GM12878 (cell line): ENCODE data around the gene BCOR. TPM values are rescaled to one million over a fixed set of nuclear protein-coding genes. Genes with fewer than 3 reads are reported as not detected.

ENCODE experiments used
- ATAC-seq: fragments of 200-7000 bp; cut with Tn5 transposase; 3 replicates; pipeline ENCODE4 v1.9.1; 2020; ENCODE audit warnings: mild to moderate bottlenecking, moderate library complexity
- BruUV-seq: library from RNA; stranded (reverse); fragments of 400-500 nt; replicated peaks from 2 replicates; lab custom pipeline; 2021; lab: Mats Ljungman, UMichigan
- CTCF ChIA-PET: fragments of 300-600 bp; sonication (Branson Sonifier 250); formaldehyde crosslinking; extraction: SDS; loops from one replicate; lab custom pipeline; 2021; ENCODE audit warnings: inconsistent platforms; lab: Yijun Ruan, JAX
- POLR2A ChIA-PET: fragments of 350-600 bp; formaldehyde crosslinking; extraction: SDS; loops from one replicate; lab custom pipeline; 2021; ENCODE audit warnings: inconsistent platforms; lab: Charles Lee
- RAD21 ChIA-PET: fragments of 300-600 bp; sonication (Branson Sonifier 250); formaldehyde crosslinking; loops from one replicate; lab custom pipeline; 2023; ENCODE audit warnings: antibody characterized with exemption; ENCODE audit not compliant: unreplicated experiment; lab: Charles Lee
- SMC1A ChIA-PET: fragments of 300-600 bp; sonication (Branson Sonifier 250); formaldehyde crosslinking; loops from one replicate; lab custom pipeline; 2023; ENCODE audit not compliant: unreplicated experiment, uncharacterized antibody; lab: Charles Lee
- DNase-seq: peaks from one replicate; pipeline ENCODE4 v3.0.0-alpha.2; 2011; ENCODE audit warnings: low read depth, low spot score
- FAIRE-seq: peaks from 3 replicates; lab custom pipeline; 2011; peaks lifted over from hg19 to GRCh38; lab: Jason Lieb, UNC
- H2AFZ ChIP-seq: 2 replicates; pipeline ENCODE4 v1.6.0; 2011; ENCODE audit warnings: low read depth, low read length, control low read depth; ENCODE audit not compliant: control insufficient read depth
- H3K27ac ChIP-seq: 2 replicates; pipeline ENCODE4 v1.5.1; 2011; ENCODE audit warnings: control low read depth; ENCODE audit not compliant: control insufficient read depth, insufficient read depth
- H3K27me3 ChIP-seq, 2 experiments: replicated peaks in 1 of 2; 2 replicates each; pipeline versions ENCODE4 v1.6.0 to v1.6.1; 2011; ENCODE audit warnings: low read length in 1 of 2; ENCODE audit not compliant: control insufficient read depth in 2 of 2, insufficient read depth in 2 of 2
- H3K36me3 ChIP-seq, 2 experiments: 2 replicates each; pipeline ENCODE4 v1.5.1; 2011; ENCODE audit warnings: low read length in 1 of 2; ENCODE audit not compliant: control insufficient read depth in 2 of 2, insufficient read depth in 2 of 2
- H3K4me1 ChIP-seq: 2 replicates; pipeline ENCODE4 v1.6.1; 2011; ENCODE audit warnings: mild to moderate bottlenecking, low read length, moderate library complexity, mixed read lengths; ENCODE audit not compliant: control insufficient read depth, insufficient read depth
- H3K4me2 ChIP-seq: 2 replicates; pipeline ENCODE4 v1.6.0; 2011; ENCODE audit warnings: control low read depth; ENCODE audit not compliant: control insufficient read depth, insufficient read depth
- H3K4me3 ChIP-seq: fragments of 200-600 bp; sonication (generic); 2 replicates; pipeline ENCODE4 v1.5.1; 2016
- H3K79me2 ChIP-seq: 2 replicates; pipeline ENCODE4 v1.6.0; 2011; ENCODE audit warnings: low read length; ENCODE audit not compliant: control insufficient read depth, insufficient read depth
- H3K9ac ChIP-seq: 2 replicates; pipeline ENCODE4 v1.8.0; 2011; ENCODE audit warnings: low read length, control low read depth, mixed read lengths; ENCODE audit not compliant: control insufficient read depth, insufficient read depth
- H3K9me3 ChIP-seq: replicated peaks from 3 replicates; pipeline ENCODE4 v1.5.1; 2011; ENCODE audit warnings: mild to moderate bottlenecking, low read length; ENCODE audit not compliant: control insufficient read depth, insufficient read depth
- H4K20me1 ChIP-seq: 2 replicates; pipeline ENCODE4 v1.6.0; 2011; ENCODE audit not compliant: control insufficient read depth, insufficient read depth
- ATF2 ChIP-seq: IDR thresholded peaks from 2 replicates; pipeline ENCODE4 v1.6.1; 2012; ENCODE audit warnings: low read length, inconsistent platforms
- CBX3 ChIP-seq: fragments of 200-600 bp; sonication (generic); IDR thresholded peaks from 2 replicates; pipeline ENCODE4 v1.6.1; 2016; ENCODE audit warnings: low read depth, borderline replicate concordance
- CREM ChIP-seq: IDR thresholded peaks from 2 replicates; pipeline ENCODE4 v1.6.1; 2014; ENCODE audit warnings: antibody characterized with exemption, low read depth
- E2F4 ChIP-seq: IDR thresholded peaks from 2 replicates; pipeline ENCODE4 v1.6.1; 2012; ENCODE audit warnings: low read depth, low read length, improper control_type of control experiment
- EP300 ChIP-seq, 2 experiments: fragments of 150-350 bp in 1 of 2; IDR thresholded peaks; 2 replicates each; pipeline ENCODE4 v1.6.1; 2011 to 2012; ENCODE audit warnings: low read depth in 2 of 2, low read length in 2 of 2, borderline replicate concordance in 1 of 2, improper control_type of control experiment in 1 of 2, inconsistent platforms in 1 of 2; ENCODE audit not compliant: control insufficient read depth in 1 of 2
- FOS ChIP-seq: IDR thresholded peaks from 3 replicates; pipeline ENCODE4 v1.6.1; 2011; ENCODE audit warnings: borderline replicate concordance; ENCODE audit not compliant: insufficient read length; ENCODE audit errors: extremely low read depth
- IKZF2 ChIP-seq, 2 experiments: fragments of 450-650 bp; IDR thresholded peaks; 2 replicates each; pipeline ENCODE4 v1.6.1; 2017; ENCODE audit warnings: mild to moderate bottlenecking in 2 of 2, moderate library complexity in 2 of 2
- KLF5 ChIP-seq: fragments of 450-650 bp; IDR thresholded peaks from 2 replicates; pipeline ENCODE4 v1.6.1; 2014; ENCODE audit warnings: mild to moderate bottlenecking; ENCODE audit not compliant: partially characterized antibody
- LARP7 ChIP-seq: fragments of 450-650 bp; IDR thresholded peaks from 2 replicates; pipeline ENCODE4 v1.6.1; 2017; ENCODE audit warnings: mild to moderate bottlenecking
- MTA2 ChIP-seq: fragments of 450-650 bp; IDR thresholded peaks from 2 replicates; pipeline ENCODE4 v1.6.1; 2016; ENCODE audit warnings: low read depth, mild to moderate bottlenecking, moderate library complexity
- NFYA ChIP-seq: IDR thresholded peaks from 2 replicates; pipeline ENCODE4 v1.6.1; 2011; ENCODE audit warnings: low read depth, mild to moderate bottlenecking, low read length, improper control_type of control experiment, borderline replicate concordance
- PKNOX1 ChIP-seq: fragments of 450-650 bp; IDR thresholded peaks from 2 replicates; pipeline ENCODE4 v1.6.1; 2016; ENCODE audit warnings: mild to moderate bottlenecking
- PML ChIP-seq: IDR thresholded peaks from 2 replicates; pipeline ENCODE4 v1.6.1; 2012; ENCODE audit warnings: low read length, inconsistent platforms
- POLR2AphosphoS2 ChIP-seq: IDR thresholded peaks from 2 replicates; pipeline ENCODE4 v1.6.1; 2011; ENCODE audit warnings: low read depth, mild to moderate bottlenecking, low read length, improper control_type of control experiment, moderate library complexity
- REST ChIP-seq: IDR thresholded peaks from 2 replicates; pipeline ENCODE4 v1.6.1; 2012; ENCODE audit warnings: mild to moderate bottlenecking, low read depth, low read length
- SMAD5 ChIP-seq: IDR thresholded peaks from 2 replicates; pipeline ENCODE4 v1.6.1; 2016; ENCODE audit warnings: antibody characterized with exemption, low read depth
- TCF7 ChIP-seq: IDR thresholded peaks from 2 replicates; pipeline ENCODE4 v1.6.1; 2014; ENCODE audit warnings: antibody characterized with exemption, borderline replicate concordance
- ZNF207 ChIP-seq: fragments of 450-650 bp; IDR thresholded peaks from 2 replicates; pipeline ENCODE4 v1.6.1; 2014; ENCODE audit warnings: antibody characterized with exemption, mild to moderate bottlenecking, borderline replicate concordance
- ZNF217 ChIP-seq: fragments of 450-650 bp; IDR thresholded peaks from 2 replicates; pipeline ENCODE4 v1.6.1; 2017; ENCODE audit warnings: antibody characterized with exemption, mild to moderate bottlenecking
- WGBS: methylation state at CpG from one replicate; pipeline ENCODE4 v1.1.6; 2016; ENCODE audit warnings: low lambda C conversion rate; ENCODE audit not compliant: insufficient replicate concordance, insufficient coverage; ENCODE audit errors: missing lambda C conversion rate; 5-methylcytosine and 5-hydroxymethylcytosine counted together
- in situ Hi-C: fragments of 300-500 bp; cut with MboI; formaldehyde crosslinking; loops from 9 replicates; pipeline ENCODE4 v1.14.3; 2018; ENCODE audit warnings: mixed read lengths
- intact Hi-C: fragments of 100-400 bp; cut with micrococcal nuclease; formaldehyde crosslinking; loops from one replicate; pipeline ENCODE4 v1.14.2; 2022; ENCODE audit not compliant: unreplicated experiment
- polyA plus RNA-seq, 11 experiments: library from polyadenylated mRNA; depleted of rRNA in 4 of 11; unstranded in 6 of 11; stranded (reverse) in 5 of 11; fragments of >200 nt; fragmentation: Nextera tagmentation in 4 of 11; fragmentation: Illumina TruSeq in 1 of 11; extraction: Ambion mirVana in 4 of 11; extraction: Trizol in 1 of 11; gene quantifications; 1 replicate in 1 of 11; 2 replicates in 10 of 11; pipeline versions ENCODE4 v1.2.1 to v1.2.3, GENCODE V29; 2011 to 2016; ENCODE audit warnings: inconsistent platforms in 2 of 11, missing spikeins in 2 of 11, low read depth in 1 of 11
- total RNA-seq, 4 experiments: library from RNA; depleted of rRNA in 3 of 4; stranded (reverse); fragments of >200 nt in 3 of 4; fragmentation: Illumina TruSeq in 1 of 4; extraction: Trizol in 1 of 4; gene quantifications; 2 replicates each; pipeline versions ENCODE4 v1.2.1 to v1.2.3, GENCODE V29; 2013 to 2021

The BCOR gene
- total and polyA plus RNA-seq, 10 of the 15 experiments (the other 5 are each of a cell fraction or from before 2014, with no cell fraction given): 5.1 to 16.4 (median 10.1) TPM

GRCh38 chrX:40064055-40064597 is 33.6 kb downstream of the BCOR start:
- ChIA-PET SMC1A (no interaction called here), RAD21 (no interaction called here), POLR2A (no interaction called here), CTCF (no interaction called here)
- no peak overlapping the region for H2AFZ ChIP-seq
- no peaks in the 10 kb centered on the region for H3K9me3 ChIP-seq
- DNase-seq: no peak
- no peaks in the 10 kb centered on the region for H3K27me3 ChIP-seq
- H3K79me2 ChIP-seq: no peaks in the 10 kb centered on the region
- no TSS peak for BruUV-seq
- no peak overlapping the region for H3K27ac ChIP-seq
- no peak overlapping the region for H3K4me2 ChIP-seq
- no peak for FAIRE-seq
- H3K4me1 ChIP-seq: no peaks in the 10 kb centered on the region
- H3K9ac ChIP-seq: no peak overlapping the region
- 83% methylated on average over 25 of the region's 25 CpGs for WGBS
- no peak for ATAC-seq
- intact Hi-C loops (no loop called here), in situ Hi-C loops (no loop called here)
- H3K4me3 ChIP-seq: no peak overlapping the region
- peaks cover 3 to 15% of the 10 kb centered on the region in 2 experiments; a peak in 3 of 4 replicates for H3K36me3 ChIP-seq
- H4K20me1 ChIP-seq: no peaks in the 10 kb centered on the region; the same call in 1 of the 2 replicates
- TF ChIP-seq EP300 (IDR thresholded peaks at IDR 0.05; ENCODE audit: borderline replicate concordance in 1 of 2, control insufficient read depth in 1 of 2, low read depth in 2 of 2, low read length in 2 of 2): no peak
- TF ChIP-seq KLF5: no peak
- no peak for TF ChIP-seq E2F4
- no peak for TF ChIP-seq CREM
- no peak for TF ChIP-seq POLR2AphosphoS2
- TF ChIP-seq FOS: no peak
- TF ChIP-seq MTA2: no peak
- no peak for TF ChIP-seq SMAD5
- no peak for TF ChIP-seq ATF2
- no peak for TF ChIP-seq ZNF207
- no peak for TF ChIP-seq ZNF217
- TF ChIP-seq REST: no peak
- no peak for TF ChIP-seq NFYA
- no peak for TF ChIP-seq IKZF2 (IDR thresholded peaks at IDR 0.05)
- no peak for TF ChIP-seq LARP7
- no peak for TF ChIP-seq PML
- TF ChIP-seq CBX3: no peak
- no peak for TF ChIP-seq PKNOX1
- TF ChIP-seq TCF7: no peak
